K562 (cell line): ENCODE data around the gene CDRT15. TPM values are rescaled to one million over a fixed set of nuclear protein-coding genes. Genes with fewer than 3 reads are reported as not detected.
A peak's percentile ranks its signal among the peaks of the same experiment; 100 is the strongest.

Experiments used
- ATF1 ChIP-seq, 2 experiments: fragments of 450-650 bp in 1 of 2; IDR thresholded peaks; 2 replicates each; pipeline ENCODE4 v1.6.1; 2016; ENCODE audit warnings: missing compliant biosample characterization in 1 of 2, missing genetic modification characterization in 1 of 2
- KAT8 ChIP-seq: fragments of 450-650 bp; IDR thresholded peaks from 2 replicates; pipeline ENCODE4 v1.6.1; 2016; ENCODE audit warnings: low read depth, mild to moderate bottlenecking
- KDM1A ChIP-seq, 2 experiments: fragments of 450-650 bp; IDR thresholded peaks; 2 replicates each; pipeline ENCODE4 v1.6.1; 2016; ENCODE audit warnings: mild to moderate bottlenecking in 2 of 2
- POU5F1 ChIP-seq: fragments of 150-350 bp; IDR thresholded peaks from 2 replicates; pipeline ENCODE4 v1.6.1; 2014; ENCODE audit warnings: borderline replicate concordance, low read length, low read depth, mild to moderate bottlenecking; ENCODE audit not compliant: partially characterized antibody
- RBFOX2 ChIP-seq: fragments of 200-400 bp; formaldehyde crosslinking; IDR thresholded peaks from 2 replicates; pipeline ENCODE4 v1.6.1; 2017; ENCODE audit warnings: low read depth, mild to moderate bottlenecking, low read length, moderate library complexity
- RBM25 ChIP-seq: fragments of 200-400 bp; formaldehyde crosslinking; IDR thresholded peaks from 2 replicates; pipeline ENCODE4 v1.6.1; 2018; ENCODE audit warnings: low read length, low read depth, moderate library complexity; ENCODE audit not compliant: severe bottlenecking
- SMAD1 ChIP-seq: fragments of 150-350 bp; IDR thresholded peaks from 2 replicates; pipeline ENCODE4 v1.6.1; 2014; ENCODE audit warnings: low read length, low read depth; ENCODE audit not compliant: partially characterized antibody
- YY1 ChIP-seq, 3 experiments: IDR thresholded peaks; 2 replicates each; pipeline ENCODE4 v1.6.1; 2011; ENCODE audit warnings: low read length in 2 of 3, mild to moderate bottlenecking in 2 of 3, moderate library complexity in 2 of 3, borderline replicate concordance in 1 of 3, control low read depth in 1 of 3, low read depth in 1 of 3; ENCODE audit not compliant: insufficient read depth in 3 of 3, insufficient replicate concordance in 2 of 3, control insufficient read depth in 1 of 3, insufficient read length in 1 of 3; ENCODE audit errors: extremely low read depth in 1 of 3
- ZNF124 ChIP-seq: sonication (generic); formaldehyde crosslinking; IDR thresholded peaks from 2 replicates; pipeline ENCODE4 v1.8.1; 2022; ENCODE audit warnings: missing genetic modification reagents
- ZNF445 ChIP-seq: fragments of 250-450 bp; sonication (Bioruptor Pico); IDR thresholded peaks from 2 replicates; pipeline ENCODE4 v1.4.0; 2020; ENCODE audit warnings: low read depth, mild to moderate bottlenecking, moderate library complexity
- polyA plus RNA-seq, 8 experiments: library from polyadenylated mRNA; depleted of rRNA in 4 of 8; stranded (reverse) in 5 of 8; unstranded in 3 of 8; fragments of >200 nt; fragmentation: Nextera tagmentation in 2 of 8; fragmentation: Illumina TruSeq in 1 of 8; extraction: Ambion mirVana in 2 of 8; extraction: Trizol in 1 of 8; gene quantifications; 2 replicates each; pipeline versions ENCODE4 v1.2.1 to v1.2.3, GENCODE V29; 2011 to 2014; ENCODE audit warnings: inconsistent platforms in 1 of 8, missing spikeins in 1 of 8
- total RNA-seq, 7 experiments: library from RNA; depleted of rRNA in 6 of 7; stranded (reverse); fragments of >200 nt in 6 of 7; fragmentation: Illumina TruSeq in 2 of 7; extraction: Trizol in 2 of 7; gene quantifications; 2 replicates each; pipeline versions ENCODE4 v1.2.1 to v1.2.3, GENCODE V29; 2011 to 2021; ENCODE audit warnings: low replicate concordance in 1 of 7
- TF ChIP-seq, protein P1 (sequence below): fragments of 250-450 bp; sonication (Bioruptor Pico); IDR thresholded peaks from 2 replicates; pipeline ENCODE4 v1.5.0; 2022; ENCODE audit warnings: mild to moderate bottlenecking
- TF ChIP-seq, protein P2 (sequence below): fragments of 250-450 bp; sonication (Bioruptor Pico); IDR thresholded peaks from 2 replicates; pipeline ENCODE4 v1.6.1; 2021; ENCODE audit warnings: mild to moderate bottlenecking
- TF ChIP-seq, protein P3 (sequence below), 2 experiments: fragments of 450-650 bp; formaldehyde crosslinking in 1 of 2; IDR thresholded peaks; 2 replicates each; pipeline versions ENCODE4 v1.4.0 to v1.6.1; 2014 to 2020; ENCODE audit warnings: mild to moderate bottlenecking in 2 of 2, borderline replicate concordance in 1 of 2, low read depth in 1 of 2
- TF ChIP-seq, protein P4 (sequence below), 2 experiments: fragments of 450-650 bp in 1 of 2; sonication (generic) in 1 of 2; formaldehyde crosslinking in 1 of 2; IDR thresholded peaks in 1 of 2; conservative IDR thresholded peaks in 1 of 2; 2 replicates each; pipeline versions ENCODE4 v1.6.1 to v1.8.1; 2016 to 2023; ENCODE audit warnings: mild to moderate bottlenecking in 2 of 2, moderate library complexity in 2 of 2, inconsistent platforms in 1 of 2, missing genetic modification reagents in 1 of 2

The CDRT15 gene
- total and polyA plus RNA-seq, 9 of the 15 experiments (the other 6 are each of a cell fraction or from before 2014, with no cell fraction given): not detected

DNA sequence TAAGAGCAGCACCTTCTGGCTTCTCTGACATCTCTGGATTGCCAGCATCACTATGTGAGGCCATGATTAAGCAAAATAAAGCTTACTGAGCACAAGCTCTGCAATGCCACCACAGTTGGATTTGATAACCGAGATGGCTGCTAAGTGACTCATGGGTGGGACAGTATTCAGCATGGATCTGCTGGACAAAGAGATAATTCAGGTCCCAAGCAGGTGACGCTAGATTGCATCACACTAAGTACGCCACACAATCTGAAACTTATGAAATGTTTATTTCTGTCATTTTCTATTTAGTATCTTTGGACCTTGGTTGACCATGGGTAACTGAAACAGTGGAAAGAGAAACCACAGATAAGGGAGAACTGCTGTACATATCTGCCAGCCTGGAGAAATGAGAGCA lies 27.4 kb downstream of the CDRT15 start (continued):
- TF ChIP-seq RBM25 (no peak), KAT8 (no peak), ATF1 (CRISPR knock-in tag; IDR thresholded peaks at IDR 0.05) (no peak), ATF1 (tag; IDR thresholded peaks at IDR 0.05) (no peak), RBFOX2 (no peak), ZNF124 (CRISPR knock-in tag) (no peak), SMAD1 (no peak), YY1 (IDR thresholded peaks at IDR 0.05; ENCODE audit: borderline replicate concordance in 1 of 3, control insufficient read depth in 1 of 3, extremely low read depth in 1 of 3, insufficient read depth in 3 of 3, insufficient read length in 1 of 3, insufficient replicate concordance in 2 of 3, low read depth in 1 of 3, low read length in 2 of 3) (peak in 1 of 3 experiments; percentile 13), POU5F1 (no peak), ZNF445 (CRISPR knock-in tag) (no peak), KDM1A (IDR thresholded peaks at IDR 0.05) (peak; percentile 68 to 75; a peak in 3 of 4 replicates)
- TF ChIP-seq, protein P1, sequence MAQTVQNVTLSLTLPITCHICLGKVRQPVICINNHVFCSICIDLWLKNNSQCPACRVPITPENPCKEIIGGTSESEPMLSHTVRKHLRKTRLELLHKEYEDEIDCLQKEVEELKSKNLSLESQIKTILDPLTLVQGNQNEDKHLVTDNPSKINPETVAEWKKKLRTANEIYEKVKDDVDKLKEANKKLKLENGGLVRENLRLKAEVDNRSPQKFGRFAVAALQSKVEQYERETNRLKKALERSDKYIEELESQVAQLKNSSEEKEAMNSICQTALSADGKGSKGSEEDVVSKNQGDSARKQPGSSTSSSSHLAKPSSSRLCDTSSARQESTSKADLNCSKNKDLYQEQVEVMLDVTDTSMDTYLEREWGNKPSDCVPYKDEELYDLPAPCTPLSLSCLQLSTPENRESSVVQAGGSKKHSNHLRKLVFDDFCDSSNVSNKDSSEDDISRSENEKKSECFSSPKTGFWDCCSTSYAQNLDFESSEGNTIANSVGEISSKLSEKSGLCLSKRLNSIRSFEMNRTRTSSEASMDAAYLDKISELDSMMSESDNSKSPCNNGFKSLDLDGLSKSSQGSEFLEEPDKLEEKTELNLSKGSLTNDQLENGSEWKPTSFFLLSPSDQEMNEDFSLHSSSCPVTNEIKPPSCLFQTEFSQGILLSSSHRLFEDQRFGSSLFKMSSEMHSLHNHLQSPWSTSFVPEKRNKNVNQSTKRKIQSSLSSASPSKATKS: no peak
- TF ChIP-seq, protein P2, sequence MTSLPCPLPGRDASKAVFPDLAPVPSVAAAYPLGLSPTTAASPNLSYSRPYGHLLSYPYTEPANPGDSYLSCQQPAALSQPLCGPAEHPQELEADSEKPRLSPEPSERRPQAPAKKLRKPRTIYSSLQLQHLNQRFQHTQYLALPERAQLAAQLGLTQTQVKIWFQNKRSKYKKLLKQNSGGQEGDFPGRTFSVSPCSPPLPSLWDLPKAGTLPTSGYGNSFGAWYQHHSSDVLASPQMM (CRISPR knock-in tag): no peak
- TF ChIP-seq, protein P3, sequence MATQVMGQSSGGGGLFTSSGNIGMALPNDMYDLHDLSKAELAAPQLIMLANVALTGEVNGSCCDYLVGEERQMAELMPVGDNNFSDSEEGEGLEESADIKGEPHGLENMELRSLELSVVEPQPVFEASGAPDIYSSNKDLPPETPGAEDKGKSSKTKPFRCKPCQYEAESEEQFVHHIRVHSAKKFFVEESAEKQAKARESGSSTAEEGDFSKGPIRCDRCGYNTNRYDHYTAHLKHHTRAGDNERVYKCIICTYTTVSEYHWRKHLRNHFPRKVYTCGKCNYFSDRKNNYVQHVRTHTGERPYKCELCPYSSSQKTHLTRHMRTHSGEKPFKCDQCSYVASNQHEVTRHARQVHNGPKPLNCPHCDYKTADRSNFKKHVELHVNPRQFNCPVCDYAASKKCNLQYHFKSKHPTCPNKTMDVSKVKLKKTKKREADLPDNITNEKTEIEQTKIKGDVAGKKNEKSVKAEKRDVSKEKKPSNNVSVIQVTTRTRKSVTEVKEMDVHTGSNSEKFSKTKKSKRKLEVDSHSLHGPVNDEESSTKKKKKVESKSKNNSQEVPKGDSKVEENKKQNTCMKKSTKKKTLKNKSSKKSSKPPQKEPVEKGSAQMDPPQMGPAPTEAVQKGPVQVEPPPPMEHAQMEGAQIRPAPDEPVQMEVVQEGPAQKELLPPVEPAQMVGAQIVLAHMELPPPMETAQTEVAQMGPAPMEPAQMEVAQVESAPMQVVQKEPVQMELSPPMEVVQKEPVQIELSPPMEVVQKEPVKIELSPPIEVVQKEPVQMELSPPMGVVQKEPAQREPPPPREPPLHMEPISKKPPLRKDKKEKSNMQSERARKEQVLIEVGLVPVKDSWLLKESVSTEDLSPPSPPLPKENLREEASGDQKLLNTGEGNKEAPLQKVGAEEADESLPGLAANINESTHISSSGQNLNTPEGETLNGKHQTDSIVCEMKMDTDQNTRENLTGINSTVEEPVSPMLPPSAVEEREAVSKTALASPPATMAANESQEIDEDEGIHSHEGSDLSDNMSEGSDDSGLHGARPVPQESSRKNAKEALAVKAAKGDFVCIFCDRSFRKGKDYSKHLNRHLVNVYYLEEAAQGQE (IDR thresholded peaks at IDR 0.05; ENCODE audit: borderline replicate concordance): no peak
- TF ChIP-seq, protein P3 (CRISPR knock-in tag; IDR thresholded peaks at IDR 0.05; ENCODE audit: low read depth): no peak
- TF ChIP-seq, protein P4, sequence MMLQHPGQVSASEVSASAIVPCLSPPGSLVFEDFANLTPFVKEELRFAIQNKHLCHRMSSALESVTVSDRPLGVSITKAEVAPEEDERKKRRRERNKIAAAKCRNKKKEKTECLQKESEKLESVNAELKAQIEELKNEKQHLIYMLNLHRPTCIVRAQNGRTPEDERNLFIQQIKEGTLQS (IDR thresholded peaks at IDR 0.05): peak; percentile 96
- TF ChIP-seq, protein P4 (CRISPR knock-in tag; conservative IDR thresholded peaks at IDR 0.05): no peak
